ENCODE measurements around the gene FMN2.

FMN2 gene

DNA sequence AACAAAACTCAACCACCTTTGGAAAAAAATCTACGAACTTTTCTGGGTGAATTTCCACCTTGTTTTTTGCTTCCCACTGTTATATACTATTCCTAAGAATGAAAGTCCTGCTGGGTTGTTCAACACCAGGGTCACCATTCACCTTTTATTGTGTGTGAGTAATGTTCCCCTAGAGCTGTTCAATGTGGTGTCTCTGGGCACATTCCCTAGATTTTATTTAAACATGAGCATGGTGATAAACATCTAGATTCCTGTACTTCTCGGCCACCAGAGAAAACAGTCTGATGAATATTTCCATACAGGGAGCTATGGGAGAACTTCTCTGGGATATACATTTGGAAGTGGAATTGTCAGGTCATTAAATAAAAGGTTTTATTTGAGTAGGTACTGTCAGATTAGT, 13.0 kb downstream of the FMN2 start:
- no peak for DNase-seq (ENCODE audit: low spot score)

DNA sequence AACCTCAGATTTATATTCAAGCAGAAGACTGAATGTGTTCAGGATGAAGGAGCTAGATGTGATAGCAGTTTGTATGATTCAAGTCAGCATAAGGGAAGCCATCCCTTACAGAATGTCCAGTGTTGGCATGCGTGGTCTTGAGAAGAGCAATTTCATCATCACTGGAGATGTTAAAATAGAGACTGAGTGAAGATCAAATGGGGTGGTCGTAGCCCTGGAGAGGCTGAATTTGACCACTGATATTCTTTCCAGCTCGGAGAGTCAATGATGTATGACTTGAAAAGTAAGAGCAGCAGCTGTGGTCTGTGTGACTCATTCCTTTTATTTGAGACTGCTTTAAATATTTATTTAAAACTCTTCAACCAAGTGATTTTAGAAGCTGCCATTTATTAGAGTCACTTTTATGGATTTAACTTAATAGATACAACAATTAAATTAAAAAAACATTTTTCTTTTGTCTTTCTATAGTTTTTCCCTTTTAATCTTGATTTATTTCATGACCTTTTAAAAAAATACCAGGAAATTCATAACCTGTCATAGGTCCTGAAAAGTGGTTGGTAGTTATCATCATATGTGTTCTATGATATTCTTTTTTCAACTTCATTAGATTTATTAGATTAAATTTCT, 15.5 kb downstream of the FMN2 start:
- no peak for TF ChIP-seq CTCF (IDR thresholded peaks at IDR 0.05)
- no peak for DNase-seq (ENCODE audit: low spot score)
- H3K27ac ChIP-seq, result no peak overlapping the region
- H3K4me3 ChIP-seq, result no peak overlapping the region

More for the DNA sequence above, 13.0 kb downstream of the FMN2 start:
- TF ChIP-seq CTCF (IDR thresholded peaks at IDR 0.05), result no peak
- no peak overlapping the region for H3K4me3 ChIP-seq
- H3K27ac ChIP-seq, result no peak overlapping the region

DNA sequence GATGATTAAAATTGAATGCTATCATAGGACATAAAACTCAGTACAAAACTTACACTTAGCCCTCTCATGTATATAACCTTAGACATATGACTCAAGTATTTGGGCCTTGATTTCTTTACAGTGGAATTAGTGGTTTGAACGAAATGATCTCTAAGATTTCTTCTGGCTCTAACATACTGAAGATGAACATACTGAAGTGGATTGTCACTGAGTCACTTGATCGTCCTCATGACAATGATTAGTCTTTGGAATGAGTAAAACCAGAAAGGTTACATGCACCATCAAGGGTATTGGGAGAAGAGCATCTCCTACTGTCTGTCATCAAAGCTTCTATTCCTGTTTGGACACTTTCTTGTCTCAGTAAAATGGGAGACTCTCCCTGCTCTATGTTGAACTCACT, 17.4 kb downstream of the FMN2 start:
- Histone ChIP-seq H3K4me3 (no peak overlapping the region), H3K27ac (no peak overlapping the region)
- no peak for DNase-seq (ENCODE audit: low spot score)
- no peak for TF ChIP-seq CTCF (IDR thresholded peaks at IDR 0.05)

- no peak for TF ChIP-seq CTCF (IDR thresholded peaks at IDR 0.05)
- DNase-seq (ENCODE audit: low spot score), result no peak
- Histone ChIP-seq H3K4me3 (no peak overlapping the region), H3K27ac (no peak overlapping the region)
Observed at GRCh38 chr1:240109920-240110636, 18.4 kb downstream of the FMN2 start.

GRCh38 chr1:240111558-240111957, 19.9 kb downstream of the FMN2 start:
- H3K4me3 ChIP-seq, result no peak overlapping the region
- TF ChIP-seq CTCF (IDR thresholded peaks at IDR 0.05), result no peak
- DNase-seq (ENCODE audit: low spot score), result no peak
- H3K27ac ChIP-seq, result no peak overlapping the region

DNA sequence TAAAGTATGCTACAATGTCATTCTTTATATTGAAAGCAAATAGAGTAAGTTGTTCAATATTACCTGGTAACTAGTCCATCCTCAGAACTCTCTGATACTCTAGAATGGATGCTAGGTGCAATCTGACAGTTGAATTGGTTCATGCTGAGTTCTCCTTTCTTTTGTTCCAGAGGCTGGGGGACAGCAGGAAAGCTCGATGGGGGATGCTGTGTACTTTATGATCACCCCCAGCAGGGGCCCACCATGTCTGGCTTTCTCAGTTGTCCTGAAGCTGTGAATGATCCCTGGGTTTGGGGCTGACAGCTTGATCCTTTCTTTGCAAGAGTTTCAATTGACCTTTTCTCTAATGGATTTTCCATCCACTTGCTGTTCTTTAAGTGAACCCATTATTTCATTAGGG, 22.5 kb downstream of the FMN2 start:
- H3K4me3 ChIP-seq, result no peak overlapping the region
- no peak for DNase-seq (ENCODE audit: low spot score)
- no peak overlapping the region for H3K27ac ChIP-seq
- no peak for TF ChIP-seq CTCF (IDR thresholded peaks at IDR 0.05)

- Histone ChIP-seq H3K27ac (no peak overlapping the region), H3K4me3 (no peak overlapping the region)
- no peak for TF ChIP-seq CTCF (IDR thresholded peaks at IDR 0.05)
- no peak for DNase-seq (ENCODE audit: low spot score)
Observed at GRCh38 chr1:240115831-240116230, 24.1 kb downstream of the FMN2 start.

Data from coronary artery (tissue), 2 donors.